WTC11 (cell line): ENCODE measurements around the gene CD22. TPM values are rescaled to one million over a fixed set of nuclear protein-coding genes. Genes with fewer than 3 reads are reported as not detected.

Source experiments
- ATAC-seq: fragments of 200-7000 bp; cut with Tn5 transposase; 2 replicates; pipeline ENCODE4 v1.10.0; 2021; ENCODE audit warnings: mild to moderate bottlenecking, moderate library complexity
- CTCF ChIA-PET: fragments of 300-600 bp; sonication (Branson Sonifier 250); formaldehyde crosslinking; loops from one replicate; lab custom pipeline; 2021; ENCODE audit warnings: antibody characterized with exemption; lab: Charles Lee
- POLR2A ChIA-PET: fragments of 350-600 bp; sonication (Branson Sonifier 250); formaldehyde crosslinking; loops from one replicate; lab custom pipeline; 2021; ENCODE audit warnings: antibody characterized with exemption; lab: Charles Lee
- DNase-seq: peaks from one replicate; pipeline ENCODE4 v3.0.0; 2021; ENCODE audit warnings: low spot score
- H3K27ac Mint-ChIP-seq: 2 replicates; pipeline ENCODE4 v1.8.0; 2021; ENCODE audit warnings: mixed read lengths
- H3K27me3 Mint-ChIP-seq: 2 replicates; pipeline ENCODE4 v1.8.0; 2021; ENCODE audit warnings: low read depth, mild to moderate bottlenecking, moderate library complexity, mixed read lengths
- H3K36me3 Mint-ChIP-seq: 2 replicates; pipeline ENCODE4 v1.8.0; 2021; ENCODE audit warnings: mixed read lengths
- H3K4me1 Mint-ChIP-seq: 2 replicates; pipeline ENCODE4 v1.8.0; 2022; ENCODE audit warnings: mixed read lengths
- H3K4me3 Mint-ChIP-seq: 2 replicates; pipeline ENCODE4 v1.8.0; 2021; ENCODE audit warnings: mild to moderate bottlenecking, moderate library complexity, mixed read lengths
- H3K9me3 Mint-ChIP-seq: 2 replicates; pipeline ENCODE4 v1.8.0; 2021; ENCODE audit warnings: mixed read lengths
- CBFB ChIP-seq: sonication (generic); formaldehyde crosslinking; IDR thresholded peaks from 2 replicates; pipeline ENCODE4 v1.8.1; 2022; ENCODE audit warnings: mild to moderate bottlenecking, low read depth, missing genetic modification reagents
- CREM ChIP-seq: sonication (generic); formaldehyde crosslinking; IDR thresholded peaks from 2 replicates; pipeline ENCODE4 v1.8.1; 2022; ENCODE audit warnings: mild to moderate bottlenecking, missing genetic modification reagents, moderate library complexity
- EMX1 ChIP-seq: fragments of 250-450 bp; sonication (Bioruptor Pico); IDR thresholded peaks from 2 replicates; pipeline ENCODE4 v1.8.0; 2021; ENCODE audit warnings: mild to moderate bottlenecking
- ESRRA ChIP-seq: sonication (generic); formaldehyde crosslinking; IDR thresholded peaks from 2 replicates; pipeline ENCODE4 v1.8.1; 2022; ENCODE audit warnings: mild to moderate bottlenecking, missing genetic modification reagents, borderline replicate concordance
- ETV6 ChIP-seq: sonication (generic); formaldehyde crosslinking; IDR thresholded peaks from 2 replicates; pipeline ENCODE4 v1.8.1; 2022; ENCODE audit warnings: mild to moderate bottlenecking, missing genetic modification reagents
- JAZF1 ChIP-seq: fragments of 250-450 bp; sonication (Bioruptor Pico); IDR thresholded peaks from 2 replicates; pipeline ENCODE4 v1.9.0; 2021; ENCODE audit warnings: moderate library complexity, mild to moderate bottlenecking, inconsistent platforms
- KAT7 ChIP-seq: sonication (generic); formaldehyde crosslinking; IDR thresholded peaks from 2 replicates; pipeline ENCODE4 v1.8.1; 2023; ENCODE audit warnings: missing genetic modification reagents, mild to moderate bottlenecking, borderline replicate concordance
- MYBL2 ChIP-seq: sonication (generic); formaldehyde crosslinking; IDR thresholded peaks from 2 replicates; pipeline ENCODE4 v1.8.1; 2023; ENCODE audit warnings: mild to moderate bottlenecking, moderate library complexity, missing genetic modification reagents
- OVOL2 ChIP-seq: fragments of 250-450 bp; sonication (Bioruptor Pico); IDR thresholded peaks from 2 replicates; pipeline ENCODE4 v1.9.0; 2021; ENCODE audit warnings: mild to moderate bottlenecking, borderline replicate concordance
- PRRX2 ChIP-seq: fragments of 250-450 bp; sonication (Bioruptor Pico); IDR thresholded peaks from 2 replicates; pipeline ENCODE4 v1.8.0; 2021; ENCODE audit warnings: mild to moderate bottlenecking
- RELA ChIP-seq: sonication (generic); formaldehyde crosslinking; IDR thresholded peaks from 2 replicates; pipeline ENCODE4 v1.8.1; 2022; ENCODE audit warnings: missing genetic modification reagents, mild to moderate bottlenecking, borderline replicate concordance
- TP53 ChIP-seq: sonication (generic); formaldehyde crosslinking; IDR thresholded peaks from 2 replicates; pipeline ENCODE4 v1.8.1; 2023; ENCODE audit warnings: mild to moderate bottlenecking, missing genetic modification reagents
- USF1 ChIP-seq: sonication (generic); formaldehyde crosslinking; IDR thresholded peaks from 2 replicates; pipeline ENCODE4 v1.8.0; 2022; ENCODE audit warnings: mild to moderate bottlenecking, missing genetic modification reagents
- ZBTB21 ChIP-seq: sonication (generic); formaldehyde crosslinking; IDR thresholded peaks from 2 replicates; pipeline ENCODE4 v1.8.1; 2023; ENCODE audit warnings: mild to moderate bottlenecking, missing genetic modification reagents, borderline replicate concordance
- ZNF263 ChIP-seq: sonication (generic); formaldehyde crosslinking; IDR thresholded peaks from 2 replicates; pipeline ENCODE4 v1.8.1; 2022; ENCODE audit warnings: low read depth, mild to moderate bottlenecking, moderate library complexity, missing genetic modification reagents
- ZNF317 ChIP-seq: sonication (generic); formaldehyde crosslinking; IDR thresholded peaks from 2 replicates; pipeline ENCODE4 v1.8.1; 2023; ENCODE audit warnings: low read depth, mild to moderate bottlenecking, moderate library complexity, missing genetic modification reagents, borderline replicate concordance
- ZNF423 ChIP-seq: fragments of 250-450 bp; sonication (Bioruptor Pico); IDR thresholded peaks from 2 replicates; pipeline ENCODE4 v2.1.2; 2022; ENCODE audit warnings: mild to moderate bottlenecking, moderate library complexity
- ZNF671 ChIP-seq: fragments of 250-450 bp; sonication (Bioruptor Pico); IDR thresholded peaks from 2 replicates; pipeline ENCODE4 v1.8.0; 2021; ENCODE audit warnings: mild to moderate bottlenecking
- total RNA-seq: library from RNA; stranded (reverse); gene quantifications from 3 replicates; pipeline ENCODE4 v1.2.3, GENCODE V29; 2021
- TF ChIP-seq, protein P1 (sequence below): sonication (generic); formaldehyde crosslinking; IDR thresholded peaks from 2 replicates; pipeline ENCODE4 v1.8.1; 2022; ENCODE audit warnings: mild to moderate bottlenecking, moderate library complexity, missing genetic modification reagents
- TF ChIP-seq, protein P2 (sequence below): sonication (generic); formaldehyde crosslinking; IDR thresholded peaks from 2 replicates; pipeline ENCODE4 v1.8.1; 2023; ENCODE audit warnings: mild to moderate bottlenecking, missing genetic modification reagents, borderline replicate concordance

CD22 gene
- total RNA-seq, 1 experiment from 2014 or later = 0.28 TPM

DNA sequence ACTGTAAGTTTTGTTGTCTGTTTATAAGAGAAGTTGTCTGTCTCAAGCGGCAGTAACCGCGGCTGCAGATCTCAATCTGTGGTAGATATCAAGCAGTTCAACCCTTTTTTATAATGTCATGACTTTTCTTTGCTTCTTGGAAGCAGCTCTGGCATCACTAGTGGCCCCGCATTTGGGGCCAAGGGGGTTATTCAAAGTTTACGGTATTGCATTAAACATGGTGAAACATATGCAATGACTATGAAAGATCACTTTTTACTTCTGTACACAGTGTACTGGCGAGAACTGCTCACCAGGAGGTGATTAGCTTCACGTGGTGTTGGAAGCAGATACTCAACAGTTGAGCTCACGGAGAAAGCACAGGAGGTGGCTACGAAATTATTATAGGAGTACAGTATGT, 24.6 kb downstream of the CD22 start:
- POLR2A ChIA-PET = no interaction called here

GRCh38 chr19:35354898-35355297, 25.9 kb downstream of the CD22 start:
- no peak overlapping the region for H3K4me3 Mint-ChIP-seq
- no peaks in the 10 kb centered on the region for H3K27me3 Mint-ChIP-seq
- H3K27ac Mint-ChIP-seq = no peak overlapping the region
- H3K4me1 Mint-ChIP-seq = peaks cover 7% of the 10 kb centered on the region
- DNase-seq (no peak), ATAC-seq (no peak)
- ChIA-PET CTCF (interaction anchor here (1.0 to 2.2 kb wide), 2 partner anchors 132 to 140 kb away, joined by 4 to 6 read pairs; no protein-coding TSS in a partner anchor), POLR2A (no interaction called here)
- H3K9me3 Mint-ChIP-seq = no peaks in the 10 kb centered on the region
- no peak for TF ChIP-seq JAZF1 (CRISPR knock-in tag)
- TF ChIP-seq, protein P1, sequence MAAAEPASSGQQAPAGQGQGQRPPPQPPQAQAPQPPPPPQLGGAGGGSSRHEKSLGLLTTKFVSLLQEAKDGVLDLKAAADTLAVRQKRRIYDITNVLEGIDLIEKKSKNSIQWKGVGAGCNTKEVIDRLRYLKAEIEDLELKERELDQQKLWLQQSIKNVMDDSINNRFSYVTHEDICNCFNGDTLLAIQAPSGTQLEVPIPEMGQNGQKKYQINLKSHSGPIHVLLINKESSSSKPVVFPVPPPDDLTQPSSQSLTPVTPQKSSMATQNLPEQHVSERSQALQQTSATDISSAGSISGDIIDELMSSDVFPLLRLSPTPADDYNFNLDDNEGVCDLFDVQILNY (CRISPR knock-in tag) = no peak
- no peak for TF ChIP-seq ZNF671 (CRISPR knock-in tag)
- TF ChIP-seq PRRX2 (CRISPR knock-in tag) = no peak
- no peak for TF ChIP-seq CREM (CRISPR knock-in tag)
- no peak for TF ChIP-seq ZNF423 (CRISPR knock-in tag)
- no peak for TF ChIP-seq ZNF263 (CRISPR knock-in tag)
- no peak for TF ChIP-seq CBFB (CRISPR knock-in tag)
- no peak for TF ChIP-seq OVOL2
- no peak for TF ChIP-seq ZBTB21
- no peaks in the 10 kb centered on the region for H3K36me3 Mint-ChIP-seq

More for the DNA sequence above, 24.6 kb downstream of the CD22 start:
- H3K27me3 Mint-ChIP-seq = no peaks in the 10 kb centered on the region
- no peaks in the 10 kb centered on the region for H3K9me3 Mint-ChIP-seq
- no peak for DNase-seq
- ATAC-seq = no peak
- H3K36me3 Mint-ChIP-seq = no peaks in the 10 kb centered on the region
- no peak overlapping the region for H3K4me3 Mint-ChIP-seq
- peaks cover 9% of the 10 kb centered on the region for H3K4me1 Mint-ChIP-seq
- TF ChIP-seq KAT7 (CRISPR knock-in tag) = no peak
- no peak for TF ChIP-seq PRRX2 (CRISPR knock-in tag)
- no peak for TF ChIP-seq TP53 (CRISPR knock-in tag)
- TF ChIP-seq, protein P2, sequence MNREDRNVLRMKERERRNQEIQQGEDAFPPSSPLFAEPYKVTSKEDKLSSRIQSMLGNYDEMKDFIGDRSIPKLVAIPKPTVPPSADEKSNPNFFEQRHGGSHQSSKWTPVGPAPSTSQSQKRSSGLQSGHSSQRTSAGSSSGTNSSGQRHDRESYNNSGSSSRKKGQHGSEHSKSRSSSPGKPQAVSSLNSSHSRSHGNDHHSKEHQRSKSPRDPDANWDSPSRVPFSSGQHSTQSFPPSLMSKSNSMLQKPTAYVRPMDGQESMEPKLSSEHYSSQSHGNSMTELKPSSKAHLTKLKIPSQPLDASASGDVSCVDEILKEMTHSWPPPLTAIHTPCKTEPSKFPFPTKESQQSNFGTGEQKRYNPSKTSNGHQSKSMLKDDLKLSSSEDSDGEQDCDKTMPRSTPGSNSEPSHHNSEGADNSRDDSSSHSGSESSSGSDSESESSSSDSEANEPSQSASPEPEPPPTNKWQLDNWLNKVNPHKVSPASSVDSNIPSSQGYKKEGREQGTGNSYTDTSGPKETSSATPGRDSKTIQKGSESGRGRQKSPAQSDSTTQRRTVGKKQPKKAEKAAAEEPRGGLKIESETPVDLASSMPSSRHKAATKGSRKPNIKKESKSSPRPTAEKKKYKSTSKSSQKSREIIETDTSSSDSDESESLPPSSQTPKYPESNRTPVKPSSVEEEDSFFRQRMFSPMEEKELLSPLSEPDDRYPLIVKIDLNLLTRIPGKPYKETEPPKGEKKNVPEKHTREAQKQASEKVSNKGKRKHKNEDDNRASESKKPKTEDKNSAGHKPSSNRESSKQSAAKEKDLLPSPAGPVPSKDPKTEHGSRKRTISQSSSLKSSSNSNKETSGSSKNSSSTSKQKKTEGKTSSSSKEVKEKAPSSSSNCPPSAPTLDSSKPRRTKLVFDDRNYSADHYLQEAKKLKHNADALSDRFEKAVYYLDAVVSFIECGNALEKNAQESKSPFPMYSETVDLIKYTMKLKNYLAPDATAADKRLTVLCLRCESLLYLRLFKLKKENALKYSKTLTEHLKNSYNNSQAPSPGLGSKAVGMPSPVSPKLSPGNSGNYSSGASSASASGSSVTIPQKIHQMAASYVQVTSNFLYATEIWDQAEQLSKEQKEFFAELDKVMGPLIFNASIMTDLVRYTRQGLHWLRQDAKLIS = no peak
- TF ChIP-seq ZNF317 (CRISPR knock-in tag) = no peak
- no peak for TF ChIP-seq ETV6 (CRISPR knock-in tag)
- TF ChIP-seq ESRRA (CRISPR knock-in tag) = no peak
- no peak for TF ChIP-seq EMX1 (CRISPR knock-in tag)
- no peak for TF ChIP-seq RELA (CRISPR knock-in tag)
- TF ChIP-seq MYBL2 (CRISPR knock-in tag) = no peak
- TF ChIP-seq USF1 (CRISPR knock-in tag) = no peak
- no peak overlapping the region for H3K27ac Mint-ChIP-seq
- CTCF ChIA-PET = interaction anchor here (0.9 to 2.4 kb wide), 21 partner anchors 9 to 298 kb away, joined by 3 to 24 read pairs (median 5); partner anchors contain the start of genes KRTDAP and USF2
